Activated T-cell treated with anti-CD3 and anti-CD28 coated beads for 1 hour (primary cell): ENCODE measurements around the gene KRTAP7-1.

Experiments used
- DNase-seq: peaks from one replicate; pipeline ENCODE4 v3.0.0-alpha.2; 2020; ENCODE audit warnings: low read depth

The KRTAP7-1 gene

GRCh38 chr21:30829659-30830058, at the start of gene KRTAP7-1:
TSS of gene KRTAP7-1 (minus strand) at chr21:30829759. CDS start at chr21:30829698, 61 bp downstream.
- no peak for DNase-seq

DNA sequence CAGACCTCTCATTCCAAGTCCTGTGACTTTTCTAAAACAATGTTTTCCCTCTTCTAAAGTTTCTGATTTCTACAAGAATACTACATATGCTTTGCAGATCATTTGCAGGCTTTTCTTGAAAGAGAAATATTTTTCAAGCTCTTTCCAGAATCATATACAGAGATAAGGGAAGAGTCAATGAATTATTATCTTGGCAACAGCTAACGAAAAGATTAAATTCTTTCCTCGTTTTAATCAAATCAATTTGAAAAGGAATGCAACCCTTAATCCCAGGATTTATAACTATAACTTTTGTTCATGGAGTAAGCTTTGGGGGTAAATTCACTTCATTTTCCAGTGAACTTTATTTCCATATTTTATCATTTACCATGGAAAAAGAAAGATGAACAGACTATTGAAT, 45.0 kb upstream of the KRTAP7-1 start:
- no peak for DNase-seq

DNA sequence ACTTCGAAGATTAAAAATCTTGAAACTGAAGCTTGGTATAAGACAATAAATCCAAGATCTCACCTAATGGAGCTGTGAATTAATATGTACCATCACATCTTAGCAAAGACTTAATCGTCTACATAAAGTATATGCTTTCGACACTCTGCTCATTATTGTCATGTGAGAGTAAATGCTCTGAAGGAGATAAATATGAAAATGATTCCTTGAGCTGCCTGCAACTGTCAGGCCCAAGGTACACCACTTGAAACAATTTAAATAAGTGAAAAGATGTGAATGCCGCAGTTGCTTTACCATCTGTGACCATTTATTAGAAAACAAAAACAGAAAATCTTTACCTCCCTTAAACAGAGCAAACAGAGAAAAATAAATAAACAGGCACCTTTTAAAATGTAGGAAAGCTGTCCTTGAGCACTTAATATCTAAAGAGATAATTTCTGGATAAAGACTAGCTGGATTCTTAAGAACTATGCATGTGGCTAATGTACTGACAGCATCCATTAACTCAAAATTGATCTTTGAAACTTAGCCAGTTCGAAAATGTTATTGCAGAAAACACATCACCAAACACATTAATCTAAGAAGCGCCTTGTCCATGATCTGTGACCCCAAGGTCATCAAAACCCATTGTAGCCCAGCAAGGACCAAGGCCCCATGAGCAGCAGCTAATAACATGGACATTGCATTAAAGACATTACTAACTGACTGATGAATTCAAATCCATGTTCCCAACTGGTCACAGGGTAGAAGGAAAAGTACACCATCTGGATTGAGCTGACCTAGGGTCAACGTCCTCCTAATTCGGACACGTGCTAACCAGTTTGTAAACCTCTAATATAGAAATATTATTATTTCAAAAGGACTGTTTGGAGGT, 18.3 kb upstream of the KRTAP7-1 start:
- DNase-seq: no peak

GRCh38 chr21:30842990-30843389, 13.4 kb upstream of the KRTAP7-1 start:
- no peak for DNase-seq

GRCh38 chr21:30839304-30839703, 9.7 kb upstream of the KRTAP7-1 start:
- DNase-seq: no peak

- DNase-seq: no peak
These were observed 9.0 kb upstream of the KRTAP7-1 start for GRCh38 chr21:30838536-30838935.

DNA sequence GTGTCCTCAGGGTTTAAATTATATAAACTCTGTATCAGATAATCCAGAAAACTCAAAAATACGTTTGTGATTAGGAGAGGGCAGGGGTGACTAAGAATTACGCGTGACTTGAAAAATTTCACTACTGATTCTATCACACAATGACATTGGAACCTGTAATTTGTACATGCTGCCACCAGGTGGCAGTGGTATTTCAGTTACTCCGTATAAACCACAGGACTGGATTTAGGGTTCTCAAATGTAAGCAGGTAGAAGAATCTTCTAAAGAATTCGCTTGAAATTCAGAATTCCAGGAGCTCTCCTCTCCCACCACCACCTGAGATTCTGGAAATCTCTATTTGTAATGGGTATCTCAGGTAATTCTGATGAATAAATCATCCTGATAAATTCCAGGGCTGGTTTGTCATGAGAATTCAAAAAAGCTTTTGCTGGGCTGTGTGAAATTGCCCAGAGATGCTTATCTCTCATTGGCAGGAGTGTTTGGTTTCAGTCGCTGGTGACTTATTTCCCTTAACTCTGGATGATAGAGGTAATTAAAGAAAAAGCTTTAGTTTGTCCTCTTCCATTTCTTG, 1.7 kb upstream of the KRTAP7-1 start:
- no peak for DNase-seq

DNA sequence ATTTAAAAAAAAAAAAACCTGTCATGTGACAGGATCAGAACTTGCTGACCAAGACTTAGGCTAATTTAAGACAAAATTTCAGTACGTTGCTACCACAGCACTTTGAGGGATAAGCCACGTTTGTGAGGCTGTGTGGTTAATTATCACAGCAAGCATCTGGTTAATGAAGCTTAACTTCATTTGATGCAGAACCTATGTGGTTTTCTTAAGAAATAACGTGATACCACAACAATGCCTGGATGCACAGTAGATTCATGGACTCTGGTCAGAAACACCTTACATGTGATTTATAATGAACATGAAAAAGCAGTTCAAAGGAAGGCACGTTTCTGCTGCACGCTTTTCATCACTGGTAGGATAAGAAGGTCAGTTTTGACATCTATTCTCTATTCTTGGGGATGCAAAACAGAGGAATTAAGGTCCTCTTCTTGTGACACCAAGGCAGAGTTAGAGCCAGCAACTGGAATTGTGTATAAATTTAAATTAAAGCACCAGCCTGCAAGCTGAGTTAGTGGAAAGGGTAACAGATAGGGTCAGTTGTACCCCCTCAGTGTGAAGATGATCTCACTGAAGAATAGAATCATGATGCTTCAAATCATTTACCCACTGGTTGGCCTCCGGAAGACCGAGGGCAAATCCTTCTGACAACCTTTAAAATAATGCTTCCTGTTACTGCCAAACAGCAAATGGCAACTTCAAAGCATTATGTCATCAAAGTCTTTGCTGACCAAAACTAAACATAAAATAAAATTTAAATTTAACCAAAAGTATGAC, 10.5 kb downstream of the KRTAP7-1 start:
- DNase-seq: no peak

GRCh38 chr21:30813174-30813573, 16.4 kb downstream of the KRTAP7-1 start, which contains the start of gene KRTAP8-1:
TSS of gene KRTAP8-1 (minus strand) at chr21:30813274. CDS start at chr21:30813220, 54 bp downstream.
- no peak for DNase-seq

DNA sequence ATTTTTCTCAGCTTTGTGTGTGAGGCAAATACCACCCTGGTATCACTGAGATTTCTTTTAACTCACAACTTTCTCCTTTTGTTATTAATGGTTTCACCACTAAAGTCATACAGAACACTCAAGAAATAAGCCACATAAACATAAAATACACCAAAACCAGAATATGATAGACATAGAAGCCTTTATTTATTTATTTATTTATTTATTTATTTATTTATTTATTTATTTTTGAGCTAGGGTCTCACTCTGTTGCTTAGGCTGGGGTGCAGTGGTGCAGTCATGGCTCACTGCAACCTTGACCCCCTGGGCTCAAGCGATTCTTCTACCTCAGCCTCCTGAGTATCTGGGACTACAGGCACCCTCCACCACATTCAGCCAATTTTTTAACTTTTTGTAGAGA, 29.0 kb downstream of the KRTAP7-1 start:
- no peak for DNase-seq

- no peak for DNase-seq
These were observed 35.8 kb downstream of the KRTAP7-1 start for GRCh38 chr21:30793581-30794314.

- DNase-seq: no peak
These were observed 50.3 kb downstream of the KRTAP7-1 start for GRCh38 chr21:30779249-30779648.
